Lung (tissue), 12 donors: Measurements from ENCODE around the gene MAEA. TPM values are rescaled to one million over a fixed set of nuclear protein-coding genes. Genes with fewer than 3 reads are reported as not detected.
"Not testable (repeated sequence)": the region's sequence is repeated elsewhere in the genome, so short reads cannot be mapped to it uniquely, and the experiment has no call there.

Experiments
- ATAC-seq: fragments of 200-7000 bp; cut with Tn5 transposase; one replicate; pipeline ENCODE4 v1.9.1; 2020; ENCODE audit warnings: moderate number of reproducible peaks; ENCODE audit not compliant: insufficient read depth, low FRiP score
- DNase-seq, 3 donors: peaks; one replicate each; pipeline ENCODE4 v3.0.0-alpha.2; 2013 to 2017
- H3K27ac ChIP-seq, 2 donors: one replicate each; pipeline ENCODE4 v1.5.1; 2013; ENCODE audit warnings: mild to moderate bottlenecking in 2 of 2, moderate library complexity in 2 of 2, control low read depth in 1 of 2, inconsistent platforms in 1 of 2, low read depth in 1 of 2, low read length in 1 of 2
- H3K27me3 ChIP-seq, 3 donors: one replicate each; pipeline ENCODE4 v1.5.1; 2013; ENCODE audit warnings: low read length in 2 of 3; ENCODE audit not compliant: control insufficient read depth in 3 of 3, insufficient read depth in 3 of 3
- H3K36me3 ChIP-seq, 4 donors: one replicate each; pipeline ENCODE4 v1.5.1; 2013; ENCODE audit warnings: low read length in 4 of 4, mild to moderate bottlenecking in 1 of 4, moderate library complexity in 1 of 4; ENCODE audit not compliant: control insufficient read depth in 4 of 4, insufficient read depth in 4 of 4
- H3K4me1 ChIP-seq, 5 donors: one replicate each; pipeline ENCODE4 v1.5.1; 2013; ENCODE audit warnings: low read length in 5 of 5, mild to moderate bottlenecking in 2 of 5, moderate library complexity in 1 of 5; ENCODE audit not compliant: control insufficient read depth in 5 of 5, insufficient read depth in 5 of 5
- H3K4me3 ChIP-seq: one replicate; pipeline ENCODE4 v1.5.1; 2013; ENCODE audit warnings: mild to moderate bottlenecking, control low read depth, moderate library complexity
- H3K9ac ChIP-seq, 2 donors: one replicate each; pipeline ENCODE4 v1.5.1; 2013; ENCODE audit warnings: low read length in 2 of 2, control low read depth in 1 of 2; ENCODE audit not compliant: insufficient read depth in 1 of 2
- H3K9me3 ChIP-seq, 4 donors: one replicate each; pipeline ENCODE4 v1.5.1; 2013; ENCODE audit warnings: low read length in 3 of 4, mild to moderate bottlenecking in 1 of 4, moderate library complexity in 1 of 4; ENCODE audit not compliant: control insufficient read depth in 4 of 4, insufficient read depth in 3 of 4
- CTCF ChIP-seq: IDR thresholded peaks from 2 replicates; pipeline ENCODE4 v1.5.1; 2012; ENCODE audit warnings: mild to moderate bottlenecking; ENCODE audit errors: control extremely low read depth, extremely low read depth
- WGBS, 2 donors: extraction: QIAGEN DNeasy Blood & Tissue Kit; methylation state at CpG; one replicate each; pipeline ENCODE4 v1.1.7; 2013; 5-methylcytosine and 5-hydroxymethylcytosine counted together
- polyA plus RNA-seq, 2 donors: library from polyadenylated mRNA; stranded (reverse); fragments of 200-250 nt; gene quantifications; one replicate each; pipeline ENCODE4 v1.2.1, GENCODE V29; 2013
- total RNA-seq, 2 donors: library from RNA; depleted of rRNA in 1 of 2; stranded (reverse); fragments of >200 nt in 1 of 2; gene quantifications; one replicate each; pipeline ENCODE4 v1.2.1, GENCODE V29; 2014 to 2021
- donor health status: control.
- donor health status: control.
- donor health status: Bipolar disorder and iron deficiency.
- donor health status: healthy.
- donor health status: DM: yes; HTN: yes; CAD: no.

The MAEA gene
- total and polyA plus RNA-seq, 4 donors, result 39.7 to 67.4 (median 60.8) TPM

- H3K27me3 ChIP-seq, result no peaks in the 10 kb centered on the region
- DNase-seq (no peak), ATAC-seq (no peak)
- no peak overlapping the region for H3K9ac ChIP-seq
- WGBS, 2 donors, result 91% methylated on average over 6 of the region's 6 CpGs
- peaks cover 0 to 7% (median 0%) of the 10 kb centered on the region in 4 donors for H3K9me3 ChIP-seq
- TF ChIP-seq CTCF, result no peak
- H3K4me1 ChIP-seq, result peaks cover 0 to 3% (median 0%) of the 10 kb centered on the region in 5 donors
- H3K27ac ChIP-seq, result no peak overlapping the region
- no peak overlapping the region for H3K4me3 ChIP-seq
- H3K36me3 ChIP-seq, result peaks cover 16 to 58% (median 36%) of the 10 kb centered on the region in 4 donors
These were observed 44.8 kb downstream of the MAEA start for GRCh38 chr4:1334579-1334895.

DNA sequence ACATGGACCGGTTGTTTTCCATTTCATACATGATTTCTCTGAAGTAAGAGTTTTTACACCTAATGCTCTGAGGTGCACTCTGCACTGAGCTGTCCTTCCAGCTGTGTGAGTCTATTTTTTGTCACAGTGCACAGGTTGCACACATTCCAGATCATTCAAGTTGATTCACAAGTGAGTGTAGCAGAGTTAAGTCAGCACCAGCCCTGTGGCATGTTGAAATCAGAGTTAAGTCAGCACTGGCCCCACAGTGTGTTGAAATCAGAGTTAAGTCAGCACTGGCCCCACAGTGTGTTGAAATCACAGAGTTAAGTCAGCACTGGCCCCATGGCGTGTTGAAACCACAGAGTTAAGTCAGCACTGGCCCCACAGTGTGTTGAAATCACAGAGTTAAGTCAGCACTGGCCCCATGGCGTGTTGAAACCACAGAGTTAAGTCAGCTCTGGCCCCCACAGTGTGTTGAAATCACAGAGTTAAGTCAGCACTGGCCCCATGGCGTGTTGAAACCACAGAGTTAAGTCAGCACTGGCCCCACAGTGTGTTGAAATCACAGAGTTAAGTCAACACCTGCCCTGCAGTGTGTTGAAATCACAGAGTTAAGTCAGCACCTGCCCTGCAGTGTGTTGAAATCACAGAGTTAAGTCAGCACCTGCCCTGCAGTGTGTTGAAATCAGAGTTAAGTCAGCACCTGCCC, 45.6 kb downstream of the MAEA start:
- WGBS, 2 donors, result 51 to 75% methylated on average over 4 of the region's 4 CpGs
- not testable (repeated sequence) for H3K27me3 ChIP-seq, H3K27ac ChIP-seq, ATAC-seq, H3K9ac ChIP-seq, H3K4me3 ChIP-seq, DNase-seq, H3K4me1 ChIP-seq, H3K9me3 ChIP-seq
- peaks cover 23 to 63% (median 42%) of the 10 kb centered on the region in 4 donors for H3K36me3 ChIP-seq

DNA sequence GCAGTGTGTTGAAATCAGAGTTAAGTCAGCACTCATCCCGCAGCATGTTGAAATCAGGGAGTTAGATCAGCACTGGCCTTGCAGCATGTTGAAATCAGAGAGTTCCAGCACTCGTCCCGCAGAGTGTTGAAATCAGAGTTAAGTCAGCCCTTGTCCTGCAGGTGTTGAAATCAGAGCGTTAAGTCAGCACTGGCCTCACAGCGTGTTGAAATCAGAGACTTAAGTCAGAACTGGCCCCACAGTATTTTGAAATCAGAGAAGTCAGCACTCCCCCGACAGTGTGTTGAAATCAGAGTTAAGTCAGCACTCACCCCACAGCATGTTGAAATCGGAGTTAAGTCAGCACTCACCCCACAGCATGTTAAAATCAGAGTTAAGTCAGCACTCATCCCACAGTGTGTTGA, 46.4 kb downstream of the MAEA start:
- DNase-seq (no peak), ATAC-seq (no peak)
- no peak for TF ChIP-seq CTCF
- H3K4me3 ChIP-seq, result no peak overlapping the region
- H3K36me3 ChIP-seq, result peaks cover 23 to 65% (median 47%) of the 10 kb centered on the region in 4 donors
- H3K27me3 ChIP-seq, result no peaks in the 10 kb centered on the region
- peaks cover 0 to 3% (median 0%) of the 10 kb centered on the region in 5 donors for H3K4me1 ChIP-seq
- no peak overlapping the region for H3K27ac ChIP-seq
- peaks cover 0 to 9% (median 0%) of the 10 kb centered on the region in 4 donors for H3K9me3 ChIP-seq
- H3K9ac ChIP-seq, result no peak overlapping the region
- WGBS, 2 donors, result 41 to 75% methylated on average over 7 of the region's 7 CpGs

DNA sequence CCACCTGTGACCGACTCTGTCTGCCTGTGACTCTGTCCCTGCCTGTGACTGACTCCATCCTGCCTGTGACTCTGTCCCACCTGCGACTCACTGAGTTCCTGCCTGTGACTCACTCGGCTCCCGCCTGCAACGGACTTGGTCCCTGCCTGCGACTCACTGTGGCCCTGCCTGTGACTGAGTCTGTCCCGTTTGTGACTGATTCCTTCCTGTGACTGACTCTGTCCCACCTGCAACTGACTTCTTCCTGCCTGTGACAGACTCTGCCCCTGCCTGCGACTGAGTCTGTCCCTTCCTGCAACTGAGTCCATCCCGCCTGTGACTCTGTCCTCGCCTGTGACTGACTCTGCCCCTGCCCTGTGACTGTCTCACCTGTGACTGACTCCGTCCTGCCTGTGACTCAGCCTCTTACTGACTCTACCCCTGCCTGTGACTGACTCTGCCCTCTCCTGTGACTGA, 47.7 kb downstream of the MAEA start:
- Histone ChIP-seq H3K4me3 (no peak overlapping the region), H3K4me1 (peaks cover 0 to 3% (median 0%) of the 10 kb centered on the region in 5 donors), H3K27me3 (no peaks in the 10 kb centered on the region), H3K27ac (no peak overlapping the region), H3K9ac (no peak overlapping the region), H3K36me3 (peaks cover 23 to 66% (median 51%) of the 10 kb centered on the region in 4 donors), H3K9me3 (peaks cover 0 to 9% (median 0%) of the 10 kb centered on the region in 4 donors)
- TF ChIP-seq CTCF, result no peak
- 86 to 92% methylated on average over 11 of the region's 11 CpGs for WGBS, 2 donors
- DNase-seq, result no peak
- peak; percentile 27 for ATAC-seq
